NCI-H1048 (cell line): Measurements from ENCODE around the gene NEBL.
"Not testable (repeated sequence)": the region's sequence is repeated elsewhere in the genome, so short reads cannot be mapped to it uniquely, and the experiment has no call there.

Experiments used
- DNase-seq: peaks from one replicate; lab custom pipeline; 2025; lab: John Stamatoyannopoulos, UW

Gene NEBL, protein sequence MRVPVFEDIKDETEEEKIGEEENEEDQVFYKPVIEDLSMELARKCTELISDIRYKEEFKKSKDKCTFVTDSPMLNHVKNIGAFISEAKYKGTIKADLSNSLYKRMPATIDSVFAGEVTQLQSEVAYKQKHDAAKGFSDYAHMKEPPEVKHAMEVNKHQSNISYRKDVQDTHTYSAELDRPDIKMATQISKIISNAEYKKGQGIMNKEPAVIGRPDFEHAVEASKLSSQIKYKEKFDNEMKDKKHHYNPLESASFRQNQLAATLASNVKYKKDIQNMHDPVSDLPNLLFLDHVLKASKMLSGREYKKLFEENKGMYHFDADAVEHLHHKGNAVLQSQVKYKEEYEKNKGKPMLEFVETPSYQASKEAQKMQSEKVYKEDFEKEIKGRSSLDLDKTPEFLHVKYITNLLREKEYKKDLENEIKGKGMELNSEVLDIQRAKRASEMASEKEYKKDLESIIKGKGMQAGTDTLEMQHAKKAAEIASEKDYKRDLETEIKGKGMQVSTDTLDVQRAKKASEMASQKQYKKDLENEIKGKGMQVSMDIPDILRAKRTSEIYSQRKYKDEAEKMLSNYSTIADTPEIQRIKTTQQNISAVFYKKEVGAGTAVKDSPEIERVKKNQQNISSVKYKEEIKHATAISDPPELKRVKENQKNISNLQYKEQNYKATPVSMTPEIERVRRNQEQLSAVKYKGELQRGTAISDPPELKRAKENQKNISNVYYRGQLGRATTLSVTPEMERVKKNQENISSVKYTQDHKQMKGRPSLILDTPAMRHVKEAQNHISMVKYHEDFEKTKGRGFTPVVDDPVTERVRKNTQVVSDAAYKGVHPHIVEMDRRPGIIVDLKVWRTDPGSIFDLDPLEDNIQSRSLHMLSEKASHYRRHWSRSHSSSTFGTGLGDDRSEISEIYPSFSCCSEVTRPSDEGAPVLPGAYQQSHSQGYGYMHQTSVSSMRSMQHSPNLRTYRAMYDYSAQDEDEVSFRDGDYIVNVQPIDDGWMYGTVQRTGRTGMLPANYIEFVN

DNA sequence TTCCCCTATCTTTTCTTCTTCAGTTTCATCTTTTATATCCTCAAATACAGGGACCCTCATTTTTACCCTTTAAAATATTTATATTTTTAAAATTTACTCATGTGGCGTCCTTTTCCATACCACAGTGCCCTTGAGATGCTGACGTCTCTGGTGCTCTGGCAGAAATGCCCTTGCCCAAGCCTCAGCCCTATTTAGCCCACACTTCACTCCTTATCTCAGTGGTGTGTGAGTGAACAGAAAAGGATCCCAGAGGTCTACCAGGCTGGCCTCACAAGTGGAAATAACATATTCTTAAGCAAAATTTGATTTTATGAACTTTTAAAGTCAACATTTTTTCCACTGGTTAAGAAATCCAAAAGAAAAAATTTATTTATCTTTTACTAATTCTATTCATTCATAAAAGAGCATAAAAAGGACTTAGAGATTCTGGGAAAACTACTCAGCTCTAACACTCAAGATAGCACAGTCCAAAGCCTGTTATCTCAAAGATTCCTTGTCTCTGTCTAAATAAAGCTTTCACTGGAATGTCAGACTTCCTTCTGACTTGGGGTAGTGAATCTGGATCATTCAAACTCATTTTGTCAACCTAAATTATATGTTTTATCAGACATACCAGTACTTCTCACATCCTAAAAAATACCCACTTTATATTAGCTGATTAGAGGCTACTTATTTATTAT, at the start of gene NEBL:
Gene NEBL, minus strand, starts transcription at position 166 of the 680 bp plus-strand sequence. Its CDS starts 106 bp downstream, at position 60.
- DNase-seq: no peak

DNA sequence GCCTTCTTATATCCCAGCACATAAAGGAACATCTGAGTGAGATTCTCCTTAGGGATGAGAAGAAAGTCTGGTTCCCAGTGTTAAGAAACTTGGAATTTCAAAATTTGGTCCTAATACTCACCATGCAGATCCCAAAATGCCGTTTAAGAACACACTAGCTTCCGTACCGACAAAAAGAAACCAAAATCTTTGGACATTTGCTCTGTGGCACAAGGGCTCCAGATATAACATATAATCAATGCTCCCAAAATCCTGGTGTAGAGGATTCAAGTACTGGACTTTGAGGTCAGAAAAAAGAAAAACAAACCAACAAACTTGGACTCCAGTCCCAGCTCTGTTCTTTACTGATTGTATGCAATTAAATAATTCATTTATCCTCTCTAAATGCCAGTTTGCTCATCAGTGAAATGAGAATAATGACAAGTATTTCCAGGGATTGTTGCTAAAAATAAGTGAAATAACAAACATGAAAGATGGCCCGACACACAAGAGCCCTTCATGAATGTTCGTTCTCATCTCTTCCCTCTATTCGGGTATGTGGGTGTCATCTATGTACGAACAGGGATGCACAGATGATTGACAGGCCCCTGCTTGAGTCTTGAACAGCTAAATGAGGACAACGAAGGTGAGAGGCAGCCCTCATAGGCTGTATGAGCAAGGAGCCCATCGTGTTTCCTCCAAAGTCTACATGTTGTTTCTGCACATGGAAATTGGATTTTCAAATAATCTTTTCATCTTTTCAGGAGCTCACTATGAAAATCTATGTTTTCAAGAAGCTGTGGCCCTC, 48.6 kb upstream of the NEBL start:
- no peak for DNase-seq

DNA sequence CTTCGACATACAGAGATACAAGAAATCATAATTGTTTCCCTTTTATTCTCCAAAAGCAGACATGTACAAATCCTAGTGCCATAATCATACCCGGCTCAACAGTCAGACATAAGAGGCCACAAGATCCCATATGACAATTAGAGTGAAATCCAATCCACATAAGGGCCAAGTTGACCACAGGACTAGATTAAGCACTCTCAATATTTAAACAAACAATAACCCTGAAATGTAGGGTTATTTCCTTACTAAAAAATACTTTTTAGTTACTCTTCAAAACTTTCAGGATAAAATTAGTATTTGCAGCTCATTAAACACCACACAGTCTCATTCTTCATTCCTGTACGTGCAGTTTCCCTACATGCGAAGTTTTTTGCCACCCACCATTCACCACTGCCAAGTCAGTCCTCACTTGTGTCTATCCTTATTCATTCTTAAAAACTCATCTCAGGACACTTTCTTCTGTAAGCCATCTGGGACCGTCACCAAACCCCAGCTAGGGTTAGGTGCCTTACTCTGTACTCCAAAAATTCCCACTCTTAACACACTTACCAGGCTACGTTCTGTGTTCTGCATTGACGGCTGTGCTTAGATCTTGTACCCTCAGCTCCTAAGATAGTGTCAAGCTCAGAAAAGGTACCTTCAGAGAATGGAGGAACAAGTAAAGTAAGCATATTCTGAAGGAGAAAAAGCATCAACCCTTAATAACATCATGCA, 47.8 kb upstream of the NEBL start:
- DNase-seq: no peak

DNA sequence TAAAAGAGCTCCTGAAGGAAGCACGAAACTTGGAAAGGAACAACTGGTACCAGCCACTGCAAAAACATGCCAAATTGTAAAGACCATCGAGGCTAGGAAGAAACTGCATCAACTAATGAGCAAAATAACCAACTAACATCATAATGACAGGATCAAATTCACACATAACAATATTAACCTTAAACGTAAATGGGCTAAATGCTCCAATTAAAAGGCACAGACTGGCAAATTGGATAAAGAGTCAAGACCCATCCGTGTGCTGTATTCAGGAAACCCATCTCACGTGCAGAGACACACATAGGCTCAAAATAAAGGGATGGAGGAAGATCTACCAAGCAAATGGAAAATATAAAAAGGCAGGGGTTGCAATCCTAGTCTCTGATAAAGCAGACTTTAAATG, 42.3 kb upstream of the NEBL start:
- DNase-seq: not testable (repeated sequence)

DNA sequence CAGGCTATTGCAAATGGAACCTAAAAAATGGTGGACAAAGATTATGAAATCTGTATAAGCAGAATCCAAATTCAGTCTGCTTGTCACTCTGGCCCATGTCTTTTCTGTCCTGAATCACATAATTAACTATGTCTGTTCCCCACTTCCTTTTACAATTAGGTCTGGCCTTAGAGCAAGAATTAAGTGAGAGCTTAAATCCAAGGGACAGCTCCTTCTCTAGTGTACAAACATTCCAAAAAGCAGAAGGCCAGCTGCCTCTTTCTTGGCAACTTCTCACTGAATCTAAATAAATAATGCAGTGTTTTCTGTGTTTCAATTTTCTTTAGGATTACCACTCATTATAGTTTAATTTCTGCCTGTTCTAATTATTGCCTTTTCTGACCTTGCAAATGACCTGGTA, 39.3 kb upstream of the NEBL start:
- DNase-seq: no peak

DNA sequence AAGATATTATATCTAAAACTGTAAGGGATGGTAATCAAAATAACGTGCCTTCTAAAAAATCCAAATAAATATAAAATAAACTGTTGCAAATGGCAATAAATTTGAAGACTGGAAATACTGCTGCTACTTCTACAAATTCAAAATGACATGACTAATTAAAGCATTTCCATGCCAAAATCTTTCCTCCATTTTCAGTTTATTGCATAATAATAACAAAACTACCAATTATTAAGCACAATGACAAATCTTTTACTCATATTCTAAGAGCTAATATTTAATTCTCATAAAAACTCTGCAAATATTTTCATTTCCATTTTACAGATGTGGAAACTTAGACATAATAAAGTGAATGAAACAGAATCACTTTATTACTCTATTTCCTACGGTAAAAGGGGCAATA, 38.8 kb upstream of the NEBL start:
- DNase-seq: no peak

DNA sequence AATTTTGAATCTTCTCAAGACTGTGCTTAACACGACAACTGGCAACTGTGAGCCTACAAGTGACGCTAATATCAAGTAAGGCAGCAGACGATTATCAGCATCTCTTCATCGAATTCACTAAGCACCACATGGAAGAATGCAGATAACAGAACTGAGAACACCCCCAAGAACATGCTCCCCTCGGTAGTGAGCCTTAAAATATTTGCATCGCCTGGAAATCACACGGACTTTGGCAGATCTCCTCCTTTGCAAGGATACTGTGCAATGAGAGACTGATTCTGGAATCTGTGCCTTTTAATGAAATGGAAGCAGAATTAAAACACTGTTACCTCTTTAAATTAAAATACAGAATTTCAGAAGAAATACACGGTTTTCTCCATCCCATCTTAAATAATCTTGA, 38.2 kb upstream of the NEBL start:
- no peak for DNase-seq

DNA sequence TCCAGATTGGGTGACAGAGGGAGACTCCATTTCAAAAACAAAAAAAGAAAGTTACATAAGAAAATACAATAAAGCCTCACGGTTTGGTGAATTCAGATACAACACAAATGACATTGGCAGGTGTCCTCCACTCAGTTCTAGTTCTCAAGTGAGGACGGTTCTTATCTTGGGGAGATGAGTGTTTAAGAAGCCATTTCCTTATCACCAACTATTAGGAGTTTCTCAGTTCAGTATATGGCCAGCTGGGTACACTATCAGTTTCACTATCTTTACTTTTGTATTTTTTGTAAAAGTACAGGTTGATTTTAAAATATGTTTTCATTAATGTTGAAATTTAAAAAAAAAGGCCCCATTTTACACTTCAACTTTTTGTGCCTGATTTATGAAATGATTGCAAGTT, 36.6 kb upstream of the NEBL start:
- no peak for DNase-seq

DNA sequence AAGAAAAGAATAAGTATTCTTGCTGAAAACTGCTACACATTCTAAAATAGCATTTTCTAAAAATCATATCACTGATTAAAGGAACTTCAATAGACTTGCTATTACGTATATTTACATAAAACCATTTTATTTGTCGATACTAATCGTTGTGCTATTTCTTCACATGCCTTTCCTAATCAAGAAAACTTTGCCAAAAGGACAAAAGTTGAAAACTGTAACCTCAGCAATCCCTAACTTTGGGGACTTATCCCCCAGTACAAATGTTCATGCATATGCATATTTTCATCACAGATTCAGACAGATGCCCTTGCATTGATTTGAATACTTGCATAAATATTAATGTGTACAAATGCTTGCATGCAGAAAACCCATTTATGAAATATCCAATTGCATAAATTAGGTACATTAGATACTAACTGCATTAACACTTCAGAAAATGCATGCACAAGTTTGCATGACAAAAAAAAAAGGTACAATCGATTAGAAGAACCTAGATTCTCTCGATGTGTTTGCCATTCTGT, 35.6 kb upstream of the NEBL start:
- DNase-seq: no peak

DNA sequence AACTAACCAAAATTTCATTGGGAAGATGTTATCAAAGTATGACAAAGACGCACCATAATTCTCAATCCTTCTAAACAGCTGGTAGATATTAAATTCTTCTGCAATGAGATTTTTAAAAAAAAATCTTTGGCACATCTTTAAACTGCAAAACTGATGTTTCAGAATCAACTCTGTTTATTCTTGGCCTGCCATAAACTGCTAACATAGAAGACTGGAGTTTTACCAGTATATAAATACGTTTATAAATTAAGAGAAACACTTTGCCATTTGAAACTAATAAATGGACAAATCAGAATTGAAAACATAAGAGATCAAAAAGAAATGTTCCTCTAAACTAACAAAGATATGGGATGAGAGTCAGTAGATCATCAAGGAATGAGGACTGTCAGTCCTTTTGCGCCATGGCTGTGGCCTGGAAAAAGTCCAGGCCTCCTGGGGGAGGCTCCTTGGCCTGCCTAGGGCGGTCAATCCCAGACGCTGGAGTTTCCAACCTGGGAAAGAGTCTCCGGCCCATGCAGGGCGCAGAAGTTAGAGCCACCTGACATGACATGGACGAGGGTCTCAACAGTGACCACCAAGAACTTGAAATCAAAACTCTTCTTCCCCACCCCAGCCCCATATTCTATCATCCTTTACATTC, 34.2 kb upstream of the NEBL start:
- DNase-seq: no peak

DNA sequence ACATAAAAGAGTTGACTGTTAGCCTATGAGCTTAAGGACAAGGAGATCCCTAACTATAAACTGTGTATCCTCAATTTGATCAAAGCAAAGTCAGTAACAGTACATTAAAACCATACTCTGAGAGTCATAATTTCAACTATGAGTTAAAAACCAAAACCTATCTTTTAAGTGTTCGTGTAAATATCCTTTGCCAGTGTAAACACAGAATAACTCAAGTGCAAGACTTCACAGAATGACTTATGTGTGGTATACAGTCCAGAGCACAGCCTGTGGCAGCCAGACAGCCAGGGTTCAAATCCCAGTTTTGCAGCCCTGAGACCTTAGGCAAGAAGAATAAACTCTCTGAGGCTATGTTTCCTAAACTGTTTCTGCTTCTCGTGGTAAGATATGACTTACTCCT, 30.3 kb upstream of the NEBL start:
- DNase-seq: no peak

DNA sequence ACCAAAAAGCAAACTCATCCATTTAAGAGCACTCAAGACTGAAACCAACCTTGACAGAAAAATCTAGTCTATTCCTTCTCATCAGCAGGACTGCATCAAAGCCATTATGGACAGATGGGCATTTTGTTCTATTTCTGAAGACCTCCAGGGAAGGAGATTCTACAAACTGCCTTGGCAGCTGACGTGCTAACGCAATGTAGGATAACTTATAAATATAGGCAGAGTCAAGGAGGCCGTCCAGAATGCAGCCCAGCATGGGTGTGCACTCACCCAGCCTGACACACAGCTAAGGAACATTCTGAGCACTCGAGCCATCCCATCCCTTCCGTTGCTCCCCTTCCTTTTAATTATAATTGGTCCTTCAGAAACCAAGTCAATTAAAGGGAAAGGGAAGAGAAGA, 25.3 kb upstream of the NEBL start:
- no peak for DNase-seq

DNA sequence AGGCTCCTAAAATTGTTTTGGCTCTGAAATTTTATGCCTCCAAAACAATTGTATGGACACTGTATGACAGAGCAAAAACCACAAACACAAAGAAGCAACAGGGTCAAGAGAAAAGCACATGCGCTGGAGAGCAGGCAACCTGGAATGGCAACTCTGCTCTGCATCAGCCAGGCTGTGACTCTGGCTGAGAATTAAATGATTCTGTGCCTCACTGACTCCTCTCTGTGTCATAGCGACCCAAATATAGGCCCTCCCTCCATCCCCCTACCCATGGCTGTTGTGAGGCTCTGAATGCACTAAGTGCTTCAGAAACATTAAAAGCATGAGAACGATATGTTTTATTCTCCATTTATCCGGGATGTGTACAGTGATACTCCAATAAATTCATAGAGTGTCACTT, 24.9 kb upstream of the NEBL start:
- DNase-seq: no peak

DNA sequence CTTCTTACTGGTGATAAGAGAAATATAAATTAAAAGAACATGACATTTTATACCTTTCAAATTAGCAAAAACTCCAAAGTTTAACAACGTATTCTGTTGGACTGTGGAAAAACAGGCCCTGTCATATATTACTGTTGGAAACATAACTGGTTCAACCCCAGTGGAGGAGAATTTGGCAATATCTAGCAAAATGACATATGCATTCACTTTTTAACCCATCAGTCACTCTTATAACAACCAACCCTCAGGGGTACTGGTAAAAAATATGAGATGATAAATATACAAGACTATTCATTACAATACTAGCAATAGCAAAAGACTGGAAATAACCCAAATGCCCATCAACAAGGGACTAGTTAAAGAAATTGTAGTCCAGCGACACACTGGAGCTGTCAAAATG, 22.9 kb upstream of the NEBL start:
- no peak for DNase-seq

DNA sequence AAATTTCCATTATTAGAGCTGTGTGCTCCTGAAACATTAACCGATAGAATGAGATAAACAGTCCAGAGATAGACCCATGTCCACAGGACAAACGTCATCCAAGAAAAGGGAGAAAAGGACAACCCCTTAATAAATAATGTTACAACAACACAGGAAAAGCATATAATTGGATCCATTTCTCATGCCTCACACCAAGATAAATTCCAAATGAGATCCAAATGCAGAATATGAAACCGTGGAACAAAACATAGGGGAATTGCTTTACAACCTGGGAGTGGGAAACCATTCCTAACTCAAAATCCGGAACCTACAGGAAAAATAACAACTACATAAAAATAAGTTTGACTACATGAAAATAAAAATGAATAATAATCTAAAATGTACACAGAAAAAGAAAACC, 22.4 kb upstream of the NEBL start:
- DNase-seq: no peak

DNA sequence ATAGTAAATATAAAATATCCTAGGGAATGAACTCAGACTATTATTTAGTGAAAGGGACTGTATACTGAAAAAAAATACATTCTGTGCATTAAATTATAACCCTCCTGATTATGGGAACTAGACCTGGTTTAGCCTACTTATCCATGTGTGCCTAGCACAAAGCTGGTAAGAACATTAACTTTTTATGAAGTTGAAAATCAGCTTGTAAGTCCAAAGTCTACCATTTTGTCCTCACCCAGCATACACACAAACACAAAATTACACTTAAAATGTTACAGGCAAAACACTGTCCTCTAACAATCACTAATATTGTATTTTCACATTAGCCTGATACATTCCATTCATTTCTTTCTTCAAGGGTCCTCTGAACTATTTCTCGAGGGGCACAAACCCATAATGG, 19.9 kb upstream of the NEBL start:
- DNase-seq: no peak

DNA sequence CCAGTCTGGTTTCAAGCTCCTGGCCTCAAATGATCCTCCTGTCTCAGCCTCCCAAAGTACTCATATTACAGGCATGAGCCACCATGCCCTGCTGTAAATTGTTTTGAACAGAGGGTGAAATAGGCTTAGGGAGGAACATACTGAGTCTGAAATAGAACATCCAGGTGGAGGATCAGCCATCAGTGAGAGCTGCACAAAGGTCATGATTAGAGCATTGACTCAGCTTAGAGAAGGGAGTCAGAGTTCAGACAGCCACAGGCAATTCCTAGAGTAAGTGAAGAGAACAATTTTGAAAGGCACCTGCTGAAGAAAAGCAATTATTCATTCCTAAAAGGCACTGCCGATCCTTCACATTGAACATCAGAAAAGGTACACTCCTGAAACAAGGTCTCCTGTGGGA, 15.9 kb upstream of the NEBL start:
- no peak for DNase-seq

DNA sequence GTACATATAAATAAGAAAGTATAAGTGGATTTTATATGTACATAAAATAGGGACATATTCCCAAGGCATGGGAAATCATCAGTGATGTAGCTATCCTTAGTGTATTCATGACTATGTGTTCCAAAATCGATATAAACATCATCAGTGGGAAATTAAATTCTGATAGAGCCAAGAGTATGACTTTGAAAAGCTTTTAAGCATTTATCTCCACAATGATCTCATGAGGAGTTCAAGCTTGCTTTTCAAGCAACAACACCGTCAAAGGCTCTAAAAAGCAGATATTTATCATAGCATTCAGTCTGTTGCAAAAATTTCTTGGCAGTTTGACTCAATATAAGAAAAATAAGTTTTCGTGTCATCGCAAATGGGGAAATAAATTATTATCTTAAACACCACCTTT, 14.5 kb upstream of the NEBL start:
- DNase-seq: no peak

DNA sequence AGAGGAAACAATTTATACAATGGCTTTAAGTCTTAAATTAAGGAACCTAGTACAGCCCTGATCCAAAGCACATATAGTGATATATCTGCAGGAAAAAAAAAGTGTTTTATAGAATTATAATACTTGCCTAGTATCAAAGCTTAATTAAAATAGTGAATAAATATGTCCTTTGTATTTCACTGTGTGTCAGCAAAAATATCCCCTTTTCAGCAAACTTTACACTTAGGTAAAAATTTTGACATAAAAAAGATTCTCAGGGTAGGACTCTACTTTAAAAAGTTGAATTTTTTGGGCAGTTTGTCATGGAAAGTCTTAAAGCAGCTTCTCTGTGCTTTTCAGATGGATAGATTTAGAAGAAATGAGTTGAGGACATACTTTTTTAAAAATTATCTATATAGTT, 12.7 kb upstream of the NEBL start:
- DNase-seq: no peak

DNA sequence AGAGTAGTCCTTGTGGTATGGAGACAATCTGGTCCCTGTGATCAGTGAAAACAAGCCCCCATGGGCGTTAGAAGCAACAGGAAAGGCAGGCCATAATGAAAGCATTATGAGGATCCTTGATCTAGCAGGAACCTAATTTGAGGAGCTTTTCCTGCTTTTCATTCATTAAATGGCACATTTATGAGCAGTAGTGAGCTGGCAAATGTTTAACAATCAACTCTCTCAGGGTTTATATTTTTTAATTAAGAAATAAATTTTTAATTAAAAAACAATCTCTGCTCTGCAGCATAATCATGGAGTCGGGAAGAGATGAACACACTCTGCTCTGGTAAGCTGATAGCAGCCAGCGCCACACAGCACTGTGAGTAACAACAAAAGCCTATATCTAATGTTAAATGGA, 11.3 kb upstream of the NEBL start:
- no peak for DNase-seq
